Neural cell (in vitro differentiated cells): Measurements from ENCODE around the gene ARID1B. TPM values are rescaled to one million over a fixed set of nuclear protein-coding genes. Genes with fewer than 3 reads are reported as not detected.

Source experiments
- H2AFZ ChIP-seq: fragments of 200-600, 300-800 bp; sonication (generic), shearing (Covaris generic); 2 replicates; pipeline ENCODE4 v1.6.0; 2014; ENCODE audit warnings: low read depth, mild to moderate bottlenecking, antibody characterized with exemption, low read length, moderate library complexity
- H3F3A ChIP-seq: fragments of 200-600 bp; shearing (Covaris generic); 2 replicates; pipeline ENCODE4 v1.6.1; 2016; ENCODE audit warnings: mild to moderate bottlenecking, moderate library complexity, mixed read lengths, antibody characterized with exemption, low read length; ENCODE audit not compliant: insufficient read depth, poor library complexity, severe bottlenecking
- H3K27ac ChIP-seq: fragments of 200-600, 300-800 bp; sonication (generic), shearing (Covaris generic); 2 replicates; pipeline ENCODE4 v1.5.1; 2014; ENCODE audit warnings: mild to moderate bottlenecking, low read length, moderate library complexity
- H3K27me3 ChIP-seq: fragments of 300-800, 200-600 bp; sonication (generic), shearing (Covaris generic); 2 replicates; pipeline ENCODE4 v1.6.0; 2014; ENCODE audit warnings: mild to moderate bottlenecking, low read depth, low read length, moderate library complexity; ENCODE audit not compliant: insufficient read depth
- H3K36me3 ChIP-seq: fragments of 300-800, 200-600 bp; sonication (generic), shearing (Covaris generic); 2 replicates; pipeline ENCODE4 v1.5.1; 2014; ENCODE audit warnings: mild to moderate bottlenecking, antibody characterized with exemption, low read length, moderate library complexity; ENCODE audit not compliant: insufficient read depth
- H3K4me2 ChIP-seq: fragments of 300-800, 200-600 bp; sonication (generic), shearing (Covaris generic); 2 replicates; pipeline ENCODE4 v1.6.0; 2014; ENCODE audit warnings: mild to moderate bottlenecking, low read length
- H3K4me3 ChIP-seq: fragments of 300-800, 200-600 bp; sonication (generic), shearing (Covaris generic); 2 replicates; pipeline ENCODE4 v1.5.1; 2014; ENCODE audit warnings: mild to moderate bottlenecking, low read length, moderate library complexity
- H3K79me2 ChIP-seq: fragments of 200-600 bp; shearing (Covaris generic); replicated peaks from 2 replicates; pipeline ENCODE4 v1.6.0; 2014; ENCODE audit warnings: mild to moderate bottlenecking, low read length, moderate library complexity; ENCODE audit not compliant: insufficient read depth
- H3K9ac ChIP-seq: fragments of 300-800, 200-600 bp; sonication (generic), shearing (Covaris generic); 2 replicates; pipeline ENCODE4 v1.6.1; 2016; ENCODE audit warnings: mild to moderate bottlenecking, low read length, mixed read lengths
- H3K9me2 ChIP-seq: fragments of 200-600 bp; shearing (Covaris generic); 2 replicates; pipeline ENCODE4 v1.6.1; 2016; ENCODE audit warnings: mild to moderate bottlenecking, low read length, mixed read lengths; ENCODE audit not compliant: insufficient read depth
- H3K9me3 ChIP-seq: fragments of 200-600, 300-800 bp; sonication (generic), shearing (Covaris generic); 2 replicates; pipeline ENCODE4 v1.6.1; 2016; ENCODE audit warnings: mild to moderate bottlenecking, mixed run types, low read length, moderate library complexity, mixed read lengths
- H4K20me1 ChIP-seq: fragments of 200-600 bp; shearing (Covaris generic); 2 replicates; pipeline ENCODE4 v1.6.1; 2016; ENCODE audit warnings: mild to moderate bottlenecking, mixed run types; ENCODE audit not compliant: insufficient read depth
- EP300 ChIP-seq: fragments of 450-650 bp; conservative IDR thresholded peaks from 2 replicates; pipeline ENCODE4 v1.6.1; 2014; ENCODE audit warnings: antibody characterized with exemption, mild to moderate bottlenecking, moderate library complexity; ENCODE audit not compliant: poor library complexity, severe bottlenecking
- EZH2 ChIP-seq: fragments of 200-600, 300-800 bp; shearing (Covaris generic), sonication (generic); IDR thresholded peaks from 2 replicates; pipeline ENCODE4 v1.6.1; 2014; ENCODE audit warnings: antibody characterized with exemption, low read length, borderline replicate concordance, mild to moderate bottlenecking; ENCODE audit not compliant: insufficient read depth, poor library complexity, severe bottlenecking
- MXI1 ChIP-seq: fragments of 450-650 bp; conservative IDR thresholded peaks from 2 replicates; pipeline ENCODE4 v1.6.1; 2014; ENCODE audit warnings: antibody characterized with exemption, mild to moderate bottlenecking; ENCODE audit not compliant: poor library complexity, severe bottlenecking
- POLR2AphosphoS5 ChIP-seq: IDR thresholded peaks from 2 replicates; pipeline ENCODE4 v1.6.1; 2012
- RAD21 ChIP-seq: fragments of 450-650 bp; conservative IDR thresholded peaks from 2 replicates; pipeline ENCODE4 v1.6.1; 2014; ENCODE audit warnings: antibody characterized with exemption, mild to moderate bottlenecking, moderate library complexity
- SMC3 ChIP-seq: fragments of 450-650 bp; conservative IDR thresholded peaks from 2 replicates; pipeline ENCODE4 v1.6.1; 2014; ENCODE audit warnings: antibody characterized with exemption, mild to moderate bottlenecking, moderate library complexity; ENCODE audit not compliant: poor library complexity
- TAF1 ChIP-seq: IDR thresholded peaks from 2 replicates; pipeline ENCODE4 v1.6.1; 2012; ENCODE audit warnings: low read depth
- polyA plus RNA-seq: library from polyadenylated mRNA; depleted of rRNA; stranded (reverse); fragments of >200 nt; gene quantifications from 2 replicates; pipeline ENCODE4 v1.2.3, GENCODE V29; 2014
- TF ChIP-seq, protein P1 (sequence below): IDR thresholded peaks from 2 replicates; pipeline ENCODE4 v1.6.1; 2012; ENCODE audit warnings: borderline replicate concordance
- TF ChIP-seq, protein P2 (sequence below): fragments of 450-650 bp; IDR thresholded peaks from 2 replicates; pipeline ENCODE4 v1.5.1; 2014; ENCODE audit warnings: antibody characterized with exemption, mild to moderate bottlenecking, moderate library complexity; ENCODE audit not compliant: poor library complexity, severe bottlenecking

The ARID1B gene
- polyA plus RNA-seq, 1 donor from 2014 or later, result 35.0 TPM

DNA sequence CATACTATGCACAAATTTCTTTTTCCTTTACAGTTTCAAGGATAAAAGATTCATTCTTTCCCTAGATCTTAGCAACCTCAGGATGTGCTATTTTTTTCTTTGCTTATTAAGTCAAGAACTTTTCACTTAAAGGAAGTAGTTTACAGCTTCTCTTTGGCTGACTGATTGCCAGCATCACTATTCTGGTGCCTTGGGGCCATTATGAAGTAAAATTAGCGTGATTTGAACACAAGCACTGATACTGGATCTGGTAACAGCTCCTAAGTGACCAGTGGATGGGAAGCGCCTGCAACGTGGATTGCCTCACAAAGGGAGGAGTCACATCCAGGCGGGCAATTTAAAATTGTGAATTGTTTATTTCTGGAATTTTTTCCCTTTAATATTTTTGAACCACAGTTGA lies 147.1 kb downstream of the ARID1B start:
- Histone ChIP-seq H3K4me2 (no peak overlapping the region), H3K27me3 (no peaks in the 10 kb centered on the region), H3K9ac (no peak overlapping the region), H3K4me3 (no peak overlapping the region), H3K36me3 (no peaks in the 10 kb centered on the region), H4K20me1 (no peaks in the 10 kb centered on the region), H3K9me2 (no peaks in the 10 kb centered on the region), H3F3A (no peaks in the 10 kb centered on the region), H3K9me3 (no peaks in the 10 kb centered on the region), H3K27ac (no peak overlapping the region), H2AFZ (no peak overlapping the region), H3K79me2 (peaks cover 19% of the 10 kb centered on the region)
- TF ChIP-seq MXI1, result no peak
- no peak for TF ChIP-seq SMC3
- TF ChIP-seq, protein P1, sequence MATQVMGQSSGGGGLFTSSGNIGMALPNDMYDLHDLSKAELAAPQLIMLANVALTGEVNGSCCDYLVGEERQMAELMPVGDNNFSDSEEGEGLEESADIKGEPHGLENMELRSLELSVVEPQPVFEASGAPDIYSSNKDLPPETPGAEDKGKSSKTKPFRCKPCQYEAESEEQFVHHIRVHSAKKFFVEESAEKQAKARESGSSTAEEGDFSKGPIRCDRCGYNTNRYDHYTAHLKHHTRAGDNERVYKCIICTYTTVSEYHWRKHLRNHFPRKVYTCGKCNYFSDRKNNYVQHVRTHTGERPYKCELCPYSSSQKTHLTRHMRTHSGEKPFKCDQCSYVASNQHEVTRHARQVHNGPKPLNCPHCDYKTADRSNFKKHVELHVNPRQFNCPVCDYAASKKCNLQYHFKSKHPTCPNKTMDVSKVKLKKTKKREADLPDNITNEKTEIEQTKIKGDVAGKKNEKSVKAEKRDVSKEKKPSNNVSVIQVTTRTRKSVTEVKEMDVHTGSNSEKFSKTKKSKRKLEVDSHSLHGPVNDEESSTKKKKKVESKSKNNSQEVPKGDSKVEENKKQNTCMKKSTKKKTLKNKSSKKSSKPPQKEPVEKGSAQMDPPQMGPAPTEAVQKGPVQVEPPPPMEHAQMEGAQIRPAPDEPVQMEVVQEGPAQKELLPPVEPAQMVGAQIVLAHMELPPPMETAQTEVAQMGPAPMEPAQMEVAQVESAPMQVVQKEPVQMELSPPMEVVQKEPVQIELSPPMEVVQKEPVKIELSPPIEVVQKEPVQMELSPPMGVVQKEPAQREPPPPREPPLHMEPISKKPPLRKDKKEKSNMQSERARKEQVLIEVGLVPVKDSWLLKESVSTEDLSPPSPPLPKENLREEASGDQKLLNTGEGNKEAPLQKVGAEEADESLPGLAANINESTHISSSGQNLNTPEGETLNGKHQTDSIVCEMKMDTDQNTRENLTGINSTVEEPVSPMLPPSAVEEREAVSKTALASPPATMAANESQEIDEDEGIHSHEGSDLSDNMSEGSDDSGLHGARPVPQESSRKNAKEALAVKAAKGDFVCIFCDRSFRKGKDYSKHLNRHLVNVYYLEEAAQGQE, result no peak
- TF ChIP-seq, protein P2, sequence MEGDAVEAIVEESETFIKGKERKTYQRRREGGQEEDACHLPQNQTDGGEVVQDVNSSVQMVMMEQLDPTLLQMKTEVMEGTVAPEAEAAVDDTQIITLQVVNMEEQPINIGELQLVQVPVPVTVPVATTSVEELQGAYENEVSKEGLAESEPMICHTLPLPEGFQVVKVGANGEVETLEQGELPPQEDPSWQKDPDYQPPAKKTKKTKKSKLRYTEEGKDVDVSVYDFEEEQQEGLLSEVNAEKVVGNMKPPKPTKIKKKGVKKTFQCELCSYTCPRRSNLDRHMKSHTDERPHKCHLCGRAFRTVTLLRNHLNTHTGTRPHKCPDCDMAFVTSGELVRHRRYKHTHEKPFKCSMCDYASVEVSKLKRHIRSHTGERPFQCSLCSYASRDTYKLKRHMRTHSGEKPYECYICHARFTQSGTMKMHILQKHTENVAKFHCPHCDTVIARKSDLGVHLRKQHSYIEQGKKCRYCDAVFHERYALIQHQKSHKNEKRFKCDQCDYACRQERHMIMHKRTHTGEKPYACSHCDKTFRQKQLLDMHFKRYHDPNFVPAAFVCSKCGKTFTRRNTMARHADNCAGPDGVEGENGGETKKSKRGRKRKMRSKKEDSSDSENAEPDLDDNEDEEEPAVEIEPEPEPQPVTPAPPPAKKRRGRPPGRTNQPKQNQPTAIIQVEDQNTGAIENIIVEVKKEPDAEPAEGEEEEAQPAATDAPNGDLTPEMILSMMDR, result no peak
- TF ChIP-seq EP300, result no peak
- TF ChIP-seq POLR2AphosphoS5, result no peak
- TF ChIP-seq TAF1, result no peak
- TF ChIP-seq RAD21, result no peak

DNA sequence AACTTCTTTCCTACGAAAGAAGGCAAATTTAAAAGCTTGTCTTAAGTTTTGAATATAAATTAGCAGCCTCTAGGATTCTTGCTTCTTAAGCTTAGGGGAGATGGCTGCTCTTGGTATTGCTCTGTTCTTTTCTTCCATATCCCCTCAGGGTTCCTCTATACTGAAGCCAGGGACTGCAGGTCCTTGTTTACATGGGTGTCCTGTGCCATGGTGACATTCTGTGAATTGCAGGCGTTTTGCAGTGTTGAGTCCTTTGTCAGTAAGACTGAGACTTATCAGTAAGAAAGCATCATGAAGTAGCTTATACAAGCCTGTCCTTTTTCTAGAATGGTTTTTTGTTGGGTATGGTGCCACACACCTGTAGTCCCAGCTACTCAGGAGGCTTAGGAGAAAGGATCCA lies 147.8 kb downstream of the ARID1B start:
- H3K27me3 ChIP-seq, result no peaks in the 10 kb centered on the region
- no peak for TF ChIP-seq EP300
- TF ChIP-seq POLR2AphosphoS5, result no peak
- TF ChIP-seq, protein P1, result no peak
- TF ChIP-seq TAF1, result no peak
- TF ChIP-seq RAD21, result no peak
- TF ChIP-seq, protein P2, result no peak
- no peak for TF ChIP-seq SMC3
- no peak for TF ChIP-seq EZH2
- no peak for TF ChIP-seq MXI1
- H3K27ac ChIP-seq, result no peak overlapping the region
- no peak overlapping the region for H2AFZ ChIP-seq
- no peaks in the 10 kb centered on the region for H3K9me2 ChIP-seq
- H3K9ac ChIP-seq, result no peak overlapping the region
- H3F3A ChIP-seq, result no peaks in the 10 kb centered on the region
- H3K79me2 ChIP-seq, result peaks cover 19% of the 10 kb centered on the region
- no peaks in the 10 kb centered on the region for H4K20me1 ChIP-seq
- no peak overlapping the region for H3K4me3 ChIP-seq
- H3K4me2 ChIP-seq, result no peak overlapping the region
- H3K9me3 ChIP-seq, result no peaks in the 10 kb centered on the region
- H3K36me3 ChIP-seq, result no peaks in the 10 kb centered on the region
